ENCODE data around the gene ETNPPL.

The ETNPPL gene

GRCh38 chr4:108696160-108696559 lies 66.7 kb downstream of the ETNPPL start:
- TF ChIP-seq GATA3 (IDR thresholded peaks at IDR 0.05; ENCODE audit: low read depth, low read length) = no peak
- TF ChIP-seq GATA2 (IDR thresholded peaks at IDR 0.05; ENCODE audit: low read depth, low read length) = no peak

- TF ChIP-seq GATA3 (IDR thresholded peaks at IDR 0.05; ENCODE audit: low read depth, low read length) = no peak
- TF ChIP-seq GATA2 (IDR thresholded peaks at IDR 0.05; ENCODE audit: low read depth, low read length) = no peak
Observed at GRCh38 chr4:108695062-108695461, 67.8 kb downstream of the ETNPPL start.

- no peak for TF ChIP-seq GATA3 (IDR thresholded peaks at IDR 0.05; ENCODE audit: low read depth, low read length)
- TF ChIP-seq GATA2 (IDR thresholded peaks at IDR 0.05; ENCODE audit: low read depth, low read length) = no peak
Observed at GRCh38 chr4:108694423-108694822, 68.4 kb downstream of the ETNPPL start.

GRCh38 chr4:108693819-108694218 lies 69.0 kb downstream of the ETNPPL start:
- no peak for TF ChIP-seq GATA2 (IDR thresholded peaks at IDR 0.05; ENCODE audit: low read depth, low read length)
- TF ChIP-seq GATA3 (IDR thresholded peaks at IDR 0.05; ENCODE audit: low read depth, low read length) = no peak

- TF ChIP-seq GATA3 (IDR thresholded peaks at IDR 0.05; ENCODE audit: low read depth, low read length) = no peak
Observed at GRCh38 chr4:108693211-108693610, 69.6 kb downstream of the ETNPPL start.
